ENCODE results near the gene UBE2L5.
"Not testable (repeated sequence)": the region's sequence is repeated elsewhere in the genome, so short reads cannot be mapped to it uniquely, and the experiment has no call there.

The UBE2L5 gene

DNA sequence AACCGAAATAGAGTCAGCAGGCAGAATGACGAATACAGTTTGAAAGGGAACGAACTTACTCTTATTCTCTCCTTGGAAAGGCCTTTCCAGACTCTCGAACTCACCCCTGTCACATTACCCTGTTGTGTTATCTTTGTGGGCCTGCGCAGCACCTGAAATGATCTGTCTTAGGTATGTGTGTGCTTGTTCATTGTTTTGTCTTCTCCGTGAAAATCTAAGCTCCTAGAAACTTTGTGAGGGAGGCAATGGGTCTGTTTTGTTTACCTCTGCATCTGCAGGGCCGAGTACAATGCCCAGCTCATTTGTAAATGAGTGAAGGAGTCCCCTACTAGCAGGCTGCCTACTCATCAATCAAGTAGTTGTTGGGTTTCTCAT lies 23.8 kb downstream of the UBE2L5 start:
- no peak for DNase-seq
- TF ChIP-seq, protein P1, sequence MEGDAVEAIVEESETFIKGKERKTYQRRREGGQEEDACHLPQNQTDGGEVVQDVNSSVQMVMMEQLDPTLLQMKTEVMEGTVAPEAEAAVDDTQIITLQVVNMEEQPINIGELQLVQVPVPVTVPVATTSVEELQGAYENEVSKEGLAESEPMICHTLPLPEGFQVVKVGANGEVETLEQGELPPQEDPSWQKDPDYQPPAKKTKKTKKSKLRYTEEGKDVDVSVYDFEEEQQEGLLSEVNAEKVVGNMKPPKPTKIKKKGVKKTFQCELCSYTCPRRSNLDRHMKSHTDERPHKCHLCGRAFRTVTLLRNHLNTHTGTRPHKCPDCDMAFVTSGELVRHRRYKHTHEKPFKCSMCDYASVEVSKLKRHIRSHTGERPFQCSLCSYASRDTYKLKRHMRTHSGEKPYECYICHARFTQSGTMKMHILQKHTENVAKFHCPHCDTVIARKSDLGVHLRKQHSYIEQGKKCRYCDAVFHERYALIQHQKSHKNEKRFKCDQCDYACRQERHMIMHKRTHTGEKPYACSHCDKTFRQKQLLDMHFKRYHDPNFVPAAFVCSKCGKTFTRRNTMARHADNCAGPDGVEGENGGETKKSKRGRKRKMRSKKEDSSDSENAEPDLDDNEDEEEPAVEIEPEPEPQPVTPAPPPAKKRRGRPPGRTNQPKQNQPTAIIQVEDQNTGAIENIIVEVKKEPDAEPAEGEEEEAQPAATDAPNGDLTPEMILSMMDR (IDR thresholded peaks at IDR 0.05; ENCODE audit: low read depth, low read length) = no peak
- H3K27ac ChIP-seq = no peak overlapping the region
- H3K4me3 ChIP-seq (ENCODE audit: low read depth, low read length) = no peak overlapping the region
- H3K36me3 ChIP-seq = no peaks in the 10 kb centered on the region
- H3K9me3 ChIP-seq (ENCODE audit: severe bottlenecking) = no peaks in the 10 kb centered on the region
- no peaks in the 10 kb centered on the region for H3K27me3 ChIP-seq (ENCODE audit: insufficient read depth, low read depth, severe bottlenecking)

DNA sequence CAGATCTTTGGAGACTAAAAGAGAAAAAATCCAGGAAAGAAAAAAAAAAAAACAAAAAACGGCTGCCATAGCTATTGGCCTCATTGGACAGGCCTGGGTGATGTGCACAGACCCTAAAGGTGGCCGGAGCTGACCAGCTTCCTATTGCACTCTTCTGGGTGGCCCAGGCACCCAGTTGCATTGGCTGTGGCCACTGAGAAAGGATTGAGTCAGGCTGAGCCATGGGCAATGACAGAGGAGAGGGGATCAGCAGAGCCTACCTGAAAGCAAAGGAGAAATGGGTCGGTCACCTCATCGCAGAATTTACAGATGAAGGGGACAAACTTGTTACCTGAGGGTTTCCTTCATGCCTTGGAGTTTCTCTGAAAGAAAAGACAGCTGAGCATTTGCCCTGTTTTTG lies 26.1 kb downstream of the UBE2L5 start:
- Histone ChIP-seq H3K27ac (no peak overlapping the region), H3K4me3 (ENCODE audit: low read depth, low read length) (no peak overlapping the region), H3K9me3 (ENCODE audit: severe bottlenecking) (no peaks in the 10 kb centered on the region), H3K36me3 (no peaks in the 10 kb centered on the region), H3K27me3 (ENCODE audit: insufficient read depth, low read depth, severe bottlenecking) (no peaks in the 10 kb centered on the region)
- TF ChIP-seq, protein P1 (IDR thresholded peaks at IDR 0.05; ENCODE audit: low read depth, low read length) = no peak
- DNase-seq = no peak

DNA sequence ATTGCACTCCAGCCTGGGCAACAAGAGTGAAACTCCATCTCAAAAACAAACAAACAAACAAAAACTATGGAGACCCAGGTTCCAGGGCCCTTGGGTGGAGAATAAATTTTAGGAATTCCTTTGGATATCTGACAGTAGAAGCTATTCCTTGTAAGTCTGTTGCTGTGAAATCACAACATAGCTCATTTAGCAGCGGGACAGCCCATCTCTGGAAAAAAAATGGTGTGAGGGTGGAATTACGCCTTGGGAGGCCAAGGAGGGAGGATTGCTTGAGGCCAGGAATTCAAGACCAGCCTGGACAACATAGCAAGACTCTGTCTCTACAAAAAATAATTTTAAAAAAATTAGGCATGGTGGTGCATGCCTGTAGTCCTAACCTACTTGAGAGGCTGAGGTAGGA lies 27.8 kb downstream of the UBE2L5 start:
- no peaks in the 10 kb centered on the region for H3K36me3 ChIP-seq
- H3K9me3 ChIP-seq (ENCODE audit: severe bottlenecking) = no peaks in the 10 kb centered on the region
- DNase-seq = no peak
- no peak overlapping the region for H3K27ac ChIP-seq
- TF ChIP-seq, protein P1 (IDR thresholded peaks at IDR 0.05; ENCODE audit: low read depth, low read length) = no peak
- H3K27me3 ChIP-seq (ENCODE audit: insufficient read depth, low read depth, severe bottlenecking) = no peaks in the 10 kb centered on the region
- H3K4me3 ChIP-seq (ENCODE audit: low read depth, low read length) = no peak overlapping the region

DNA sequence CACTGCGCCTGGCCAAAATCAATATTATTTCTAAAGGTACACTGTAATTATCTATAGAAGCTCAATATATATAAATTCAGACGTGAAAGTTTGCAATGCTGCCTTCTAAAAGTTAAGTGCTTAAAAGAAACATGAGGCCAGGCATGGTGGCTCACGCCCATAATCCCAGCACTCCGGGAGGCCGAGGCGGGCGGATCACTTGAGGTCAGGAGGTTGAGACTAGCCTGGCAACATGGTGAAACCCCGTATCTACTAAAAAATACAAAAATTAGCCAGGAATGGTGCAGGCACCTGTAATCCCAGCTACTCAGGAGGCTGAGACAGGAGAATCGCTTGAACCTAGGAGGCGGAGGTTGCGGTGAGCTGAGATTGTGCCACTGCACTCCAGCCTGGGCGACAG lies 29.2 kb downstream of the UBE2L5 start:
- H3K4me3 ChIP-seq (ENCODE audit: low read depth, low read length); H3K27me3 ChIP-seq (ENCODE audit: insufficient read depth, low read depth, severe bottlenecking); DNase-seq: not testable (repeated sequence)

DNA sequence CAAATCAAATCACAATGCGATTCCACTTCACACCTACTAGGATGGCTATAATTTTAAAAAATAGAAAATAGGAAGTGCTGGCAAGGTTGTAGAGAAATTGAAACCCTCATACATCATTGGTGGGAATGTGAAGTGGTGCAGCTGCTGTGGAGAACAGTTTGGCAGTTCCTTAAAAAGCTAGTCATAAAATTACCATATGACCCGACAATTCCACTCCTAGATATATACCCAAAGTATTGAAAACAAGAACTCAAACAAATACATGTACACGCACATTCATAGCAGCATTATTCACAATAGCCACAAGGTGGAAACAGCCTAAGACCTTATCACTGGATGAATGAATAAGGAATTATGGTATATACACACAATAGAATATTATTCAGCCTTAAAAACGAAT lies 31.4 kb downstream of the UBE2L5 start:
- no peaks in the 10 kb centered on the region for H3K9me3 ChIP-seq (ENCODE audit: severe bottlenecking)
- no peak for DNase-seq
- no peak overlapping the region for H3K4me3 ChIP-seq (ENCODE audit: low read depth, low read length)
- no peaks in the 10 kb centered on the region for H3K27me3 ChIP-seq (ENCODE audit: insufficient read depth, low read depth, severe bottlenecking)
- no peak overlapping the region for H3K27ac ChIP-seq
- TF ChIP-seq, protein P1 (IDR thresholded peaks at IDR 0.05; ENCODE audit: low read depth, low read length) = no peak
- no peaks in the 10 kb centered on the region for H3K36me3 ChIP-seq

More for the DNA sequence above, 29.2 kb downstream of the UBE2L5 start:
- H3K36me3 ChIP-seq; H3K9me3 ChIP-seq (ENCODE audit: severe bottlenecking); H3K27ac ChIP-seq: not testable (repeated sequence)

DNA sequence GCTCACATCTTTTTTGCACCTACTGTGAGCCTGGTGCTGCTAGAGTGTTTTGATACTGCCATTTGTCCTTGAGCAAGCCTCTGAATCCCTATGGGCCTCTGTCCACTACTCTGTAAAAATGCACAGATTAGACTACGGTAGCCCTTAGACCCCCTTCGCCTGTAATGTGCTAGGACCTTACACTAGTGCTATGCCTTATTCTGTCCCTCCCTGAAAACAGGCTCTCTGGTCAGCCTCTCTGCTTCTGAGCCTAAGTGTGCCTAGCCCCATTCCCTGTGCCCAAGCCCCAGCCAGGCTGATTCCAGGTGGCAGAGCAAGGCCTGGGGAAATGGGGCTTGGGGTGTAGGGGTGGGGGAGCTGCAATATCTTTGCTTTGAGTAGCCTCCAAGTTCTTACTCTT lies 32.7 kb downstream of the UBE2L5 start:
- Histone ChIP-seq H3K27ac (no peak overlapping the region), H3K9me3 (ENCODE audit: severe bottlenecking) (no peaks in the 10 kb centered on the region), H3K4me3 (ENCODE audit: low read depth, low read length) (no peak overlapping the region), H3K27me3 (ENCODE audit: insufficient read depth, low read depth, severe bottlenecking) (no peaks in the 10 kb centered on the region), H3K36me3 (no peaks in the 10 kb centered on the region)
- DNase-seq = no peak
- TF ChIP-seq, protein P1 (IDR thresholded peaks at IDR 0.05; ENCODE audit: low read depth, low read length) = no peak
